HCT116 (cell line): ENCODE measurements around the gene SEMA7A.

Experiments
- JUND ChIP-seq: IDR thresholded peaks from 2 replicates; pipeline ENCODE4 v1.6.1; 2012
- RAD21 ChIP-seq: IDR thresholded peaks from 2 replicates; pipeline ENCODE4 v1.6.1; 2012; ENCODE audit warnings: low read depth, mild to moderate bottlenecking
- SP1 ChIP-seq: IDR thresholded peaks from 2 replicates; pipeline ENCODE4 v1.6.1; 2012; ENCODE audit warnings: low read depth
- TF ChIP-seq, protein P1 (sequence below), 3 experiments: fragments of 200-600 bp in 1 of 3; sonication (generic) in 1 of 3; IDR thresholded peaks in 2 of 3; conservative IDR thresholded peaks in 1 of 3; 2 replicates each; pipeline ENCODE4 v1.5.1; 2012 to 2017; ENCODE audit warnings: low read depth in 2 of 3, low read length in 2 of 3, antibody characterized with exemption in 1 of 3, borderline replicate concordance in 1 of 3, control low read depth in 1 of 3, mild to moderate bottlenecking in 1 of 3, mixed read lengths in 1 of 3, mixed run types in 1 of 3, moderate library complexity in 1 of 3; ENCODE audit not compliant: insufficient read depth in 1 of 3
- TF ChIP-seq, protein P2 (sequence below): IDR thresholded peaks from 2 replicates; pipeline ENCODE4 v1.6.1; 2012

DNA sequence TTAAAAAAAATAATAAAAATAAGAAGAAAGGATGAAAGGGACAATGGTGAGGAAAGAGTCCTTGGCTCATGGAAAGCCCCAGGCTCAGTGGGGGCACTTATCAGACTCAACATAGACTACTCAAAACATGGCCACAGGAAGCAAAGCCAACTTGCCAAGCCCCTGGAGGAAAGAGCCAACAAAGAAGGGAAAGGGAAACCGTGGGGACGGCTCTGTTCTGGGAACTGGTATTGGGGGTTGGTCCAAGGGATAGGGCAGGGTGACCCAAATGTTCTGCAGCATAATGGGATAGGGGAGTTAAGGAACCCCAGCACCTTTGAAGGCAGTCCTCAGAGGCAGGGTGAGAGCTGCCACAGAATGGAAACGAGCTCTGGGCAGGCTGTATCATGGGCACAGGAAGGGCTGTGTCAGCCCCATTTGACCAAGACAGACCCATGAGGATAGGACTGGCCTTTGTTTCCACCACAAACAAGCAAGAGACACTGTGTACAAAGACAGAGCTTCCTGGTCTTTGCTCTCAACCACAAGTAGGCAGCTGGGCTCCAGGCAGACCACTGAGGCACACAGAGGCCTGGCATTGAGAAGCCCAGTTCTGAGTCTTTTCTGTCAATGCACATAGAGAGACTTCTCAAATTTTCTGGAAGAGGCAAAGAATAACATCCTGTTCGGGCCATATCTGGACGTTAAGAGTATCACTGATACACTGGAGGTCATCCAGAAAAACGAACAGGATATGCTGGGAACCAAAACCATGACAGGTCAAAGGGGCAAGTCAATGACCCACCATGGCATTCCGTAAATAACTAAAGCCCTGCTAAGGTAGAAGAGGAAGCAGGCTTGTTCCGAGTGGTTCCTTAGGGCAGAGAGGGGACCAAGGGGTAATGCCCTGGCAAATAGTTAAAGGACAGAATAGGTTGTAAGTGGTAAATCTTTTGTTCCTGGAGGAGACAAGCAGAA is 10.6 kb upstream of the SEMA7A start:
- TF ChIP-seq, protein P1, sequence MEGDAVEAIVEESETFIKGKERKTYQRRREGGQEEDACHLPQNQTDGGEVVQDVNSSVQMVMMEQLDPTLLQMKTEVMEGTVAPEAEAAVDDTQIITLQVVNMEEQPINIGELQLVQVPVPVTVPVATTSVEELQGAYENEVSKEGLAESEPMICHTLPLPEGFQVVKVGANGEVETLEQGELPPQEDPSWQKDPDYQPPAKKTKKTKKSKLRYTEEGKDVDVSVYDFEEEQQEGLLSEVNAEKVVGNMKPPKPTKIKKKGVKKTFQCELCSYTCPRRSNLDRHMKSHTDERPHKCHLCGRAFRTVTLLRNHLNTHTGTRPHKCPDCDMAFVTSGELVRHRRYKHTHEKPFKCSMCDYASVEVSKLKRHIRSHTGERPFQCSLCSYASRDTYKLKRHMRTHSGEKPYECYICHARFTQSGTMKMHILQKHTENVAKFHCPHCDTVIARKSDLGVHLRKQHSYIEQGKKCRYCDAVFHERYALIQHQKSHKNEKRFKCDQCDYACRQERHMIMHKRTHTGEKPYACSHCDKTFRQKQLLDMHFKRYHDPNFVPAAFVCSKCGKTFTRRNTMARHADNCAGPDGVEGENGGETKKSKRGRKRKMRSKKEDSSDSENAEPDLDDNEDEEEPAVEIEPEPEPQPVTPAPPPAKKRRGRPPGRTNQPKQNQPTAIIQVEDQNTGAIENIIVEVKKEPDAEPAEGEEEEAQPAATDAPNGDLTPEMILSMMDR (IDR thresholded peaks at IDR 0.05 in 2 of 3, conservative IDR thresholded peaks at IDR 0.05 in 1 of 3; ENCODE audit: borderline replicate concordance in 1 of 3, insufficient read depth in 1 of 3, low read depth in 2 of 3, low read length in 2 of 3): no peak
- TF ChIP-seq RAD21 (no peak), SP1 (no peak), JUND (no peak)
- TF ChIP-seq, protein P2, sequence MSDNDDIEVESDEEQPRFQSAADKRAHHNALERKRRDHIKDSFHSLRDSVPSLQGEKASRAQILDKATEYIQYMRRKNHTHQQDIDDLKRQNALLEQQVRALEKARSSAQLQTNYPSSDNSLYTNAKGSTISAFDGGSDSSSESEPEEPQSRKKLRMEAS: no peak
